ENCODE results near the gene FIGNL2. TPM values are rescaled to one million over a fixed set of nuclear protein-coding genes. Genes with fewer than 3 reads are reported as not detected.

Gene FIGNL2
- total RNA-seq, 1 experiment from 2014 or later = not detected

GRCh38 chr12:51822956-51823355 lies 25.6 kb downstream of the FIGNL2 start:
- H3K9me3 ChIP-seq (ENCODE audit: low read length) = no peaks in the 10 kb centered on the region
- no peaks in the 10 kb centered on the region for H3K36me3 ChIP-seq (ENCODE audit: low read depth, low read length)
- POLR2A ChIA-PET (ENCODE audit: unreplicated experiment) = no interaction called here
- no peaks in the 10 kb centered on the region for H3K27me3 ChIP-seq (ENCODE audit: low read length)
- CTCF ChIA-PET = no interaction called here
- TF ChIP-seq EZH2phosphoT487 (IDR thresholded peaks at IDR 0.05; ENCODE audit: borderline replicate concordance, low read length) = no peak
- no peak for TF ChIP-seq CTCF (conservative IDR thresholded peaks at IDR 0.05; ENCODE audit: low read depth, low read length)
- TF ChIP-seq EZH2 (IDR thresholded peaks at IDR 0.05; ENCODE audit: low read length, unreplicated experiment) = no peak
- no peaks in the 10 kb centered on the region for H3F3A ChIP-seq (ENCODE audit: low read length, unreplicated experiment)
- H3K9me2 ChIP-seq (replicated peaks; ENCODE audit: low read length) = no peaks in the 10 kb centered on the region
- no peak overlapping the region for H2AFZ ChIP-seq (ENCODE audit: low read length)
- no peak overlapping the region for H3K4me3 ChIP-seq (ENCODE audit: low read length)
- BruUV-seq (replicated peaks) = no TSS peak
- H3K4me1 ChIP-seq (ENCODE audit: insufficient read depth, low read length) = peaks cover 26% of the 10 kb centered on the region
- peaks cover 25% of the 10 kb centered on the region for H3K79me2 ChIP-seq (ENCODE audit: low read length)
- no peak for DNase-seq
- H4K20me1 ChIP-seq (ENCODE audit: low read length) = no peaks in the 10 kb centered on the region
- no peak overlapping the region for H3K9ac ChIP-seq (ENCODE audit: low read length)
- ATAC-seq = no peak
- H3K27ac ChIP-seq (ENCODE audit: low read length) = no peak overlapping the region
- intact Hi-C loops (cut with micrococcal nuclease) = loop anchor here (5.0 to 10.0 kb wide), 3 partner anchors 141 to 558 kb away; partner anchors contain the start of gene SCN8A
- no peak overlapping the region for H3K4me2 ChIP-seq (ENCODE audit: low read length)

GRCh38 chr12:51822261-51822616 lies 26.3 kb downstream of the FIGNL2 start:
- ChIA-PET CTCF (no interaction called here), POLR2A (ENCODE audit: unreplicated experiment) (no interaction called here)
- Histone ChIP-seq H2AFZ (ENCODE audit: low read length) (no peak overlapping the region), H3K27ac (ENCODE audit: low read length) (no peak overlapping the region), H3K36me3 (ENCODE audit: low read depth, low read length) (no peaks in the 10 kb centered on the region), H3F3A (ENCODE audit: low read length, unreplicated experiment) (no peaks in the 10 kb centered on the region), H4K20me1 (ENCODE audit: low read length) (no peaks in the 10 kb centered on the region), H3K4me3 (ENCODE audit: low read length) (no peak overlapping the region), H3K9me2 (replicated peaks; ENCODE audit: low read length) (no peaks in the 10 kb centered on the region), H3K9me3 (ENCODE audit: low read length) (no peaks in the 10 kb centered on the region), H3K4me1 (ENCODE audit: insufficient read depth, low read length) (peaks cover 19% of the 10 kb centered on the region), H3K4me2 (ENCODE audit: low read length) (peak overlapping the region; percentile 51), H3K9ac (ENCODE audit: low read length) (no peak overlapping the region), H3K79me2 (ENCODE audit: low read length) (peaks cover 25% of the 10 kb centered on the region), H3K27me3 (ENCODE audit: low read length) (no peaks in the 10 kb centered on the region)
- ATAC-seq (no peak), DNase-seq (no peak)
- BruUV-seq (replicated peaks) = TSS peak; percentile 25
- intact Hi-C loops (cut with micrococcal nuclease) = loop anchor here (5.0 to 10.0 kb wide), 3 partner anchors 140 to 557 kb away; partner anchors contain the start of gene SCN8A
- TF ChIP-seq EZH2 (IDR thresholded peaks at IDR 0.05; ENCODE audit: low read length, unreplicated experiment) (no peak), EZH2phosphoT487 (IDR thresholded peaks at IDR 0.05; ENCODE audit: borderline replicate concordance, low read length) (no peak), CTCF (conservative IDR thresholded peaks at IDR 0.05; ENCODE audit: low read depth, low read length) (no peak)

- Histone ChIP-seq H2AFZ (ENCODE audit: low read length) (peak overlapping the region; percentile 80), H3K36me3 (ENCODE audit: low read depth, low read length) (no peaks in the 10 kb centered on the region), H3K4me2 (ENCODE audit: low read length) (peak overlapping the region; percentile 83), H3K4me1 (ENCODE audit: insufficient read depth, low read length) (peaks cover 17% of the 10 kb centered on the region; the same call in 1 of the 2 replicates), H3K9me3 (ENCODE audit: low read length) (no peaks in the 10 kb centered on the region), H3K9me2 (replicated peaks; ENCODE audit: low read length) (no peaks in the 10 kb centered on the region), H3K4me3 (ENCODE audit: low read length) (peak overlapping the region; percentile 88), H3K79me2 (ENCODE audit: low read length) (peaks cover 25% of the 10 kb centered on the region), H3K27me3 (ENCODE audit: low read length) (no peaks in the 10 kb centered on the region), H3K27ac (ENCODE audit: low read length) (peak overlapping the region; percentile 43; the same call in 1 of the 2 replicates), H4K20me1 (ENCODE audit: low read length) (no peaks in the 10 kb centered on the region), H3K9ac (ENCODE audit: low read length) (peak overlapping the region; percentile 90), H3F3A (ENCODE audit: low read length, unreplicated experiment) (no peaks in the 10 kb centered on the region)
- no TSS peak for BruUV-seq (replicated peaks)
- intact Hi-C loops (cut with micrococcal nuclease) = loop anchor here (2.0 to 10.0 kb wide), 4 partner anchors 139 to 557 kb away; partner anchors contain the start of gene SCN8A
- ChIA-PET CTCF (no interaction called here), POLR2A (ENCODE audit: unreplicated experiment) (interaction anchor here (1.1 kb wide), 1 partner anchor 10 kb away, joined by 6 read pairs; no protein-coding TSS in a partner anchor)
- DNase-seq (no peak), ATAC-seq (no peak)
- TF ChIP-seq EZH2 (IDR thresholded peaks at IDR 0.05; ENCODE audit: low read length, unreplicated experiment) = no peak
- no peak for TF ChIP-seq EZH2phosphoT487 (IDR thresholded peaks at IDR 0.05; ENCODE audit: borderline replicate concordance, low read length)
- no peak for TF ChIP-seq CTCF (conservative IDR thresholded peaks at IDR 0.05; ENCODE audit: low read depth, low read length)
These were observed 26.9 kb downstream of the FIGNL2 start for GRCh38 chr12:51821440-51822260.

Data from PC-3 (cell line).